Myometrial cell (primary cell): Measurements from ENCODE around the gene CALML6. TPM values are rescaled to one million over a fixed set of nuclear protein-coding genes. Genes with fewer than 3 reads are reported as not detected.

Experiments used
- total RNA-seq: library from RNA; depleted of rRNA; stranded (reverse); fragments of >200 nt; gene quantifications from 2 replicates; pipeline ENCODE4 v1.2.3, GENCODE V29; 2015

CALML6 gene, protein sequence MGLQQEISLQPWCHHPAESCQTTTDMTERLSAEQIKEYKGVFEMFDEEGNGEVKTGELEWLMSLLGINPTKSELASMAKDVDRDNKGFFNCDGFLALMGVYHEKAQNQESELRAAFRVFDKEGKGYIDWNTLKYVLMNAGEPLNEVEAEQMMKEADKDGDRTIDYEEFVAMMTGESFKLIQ
- total RNA-seq, result not detected in 2 replicates

DNA sequence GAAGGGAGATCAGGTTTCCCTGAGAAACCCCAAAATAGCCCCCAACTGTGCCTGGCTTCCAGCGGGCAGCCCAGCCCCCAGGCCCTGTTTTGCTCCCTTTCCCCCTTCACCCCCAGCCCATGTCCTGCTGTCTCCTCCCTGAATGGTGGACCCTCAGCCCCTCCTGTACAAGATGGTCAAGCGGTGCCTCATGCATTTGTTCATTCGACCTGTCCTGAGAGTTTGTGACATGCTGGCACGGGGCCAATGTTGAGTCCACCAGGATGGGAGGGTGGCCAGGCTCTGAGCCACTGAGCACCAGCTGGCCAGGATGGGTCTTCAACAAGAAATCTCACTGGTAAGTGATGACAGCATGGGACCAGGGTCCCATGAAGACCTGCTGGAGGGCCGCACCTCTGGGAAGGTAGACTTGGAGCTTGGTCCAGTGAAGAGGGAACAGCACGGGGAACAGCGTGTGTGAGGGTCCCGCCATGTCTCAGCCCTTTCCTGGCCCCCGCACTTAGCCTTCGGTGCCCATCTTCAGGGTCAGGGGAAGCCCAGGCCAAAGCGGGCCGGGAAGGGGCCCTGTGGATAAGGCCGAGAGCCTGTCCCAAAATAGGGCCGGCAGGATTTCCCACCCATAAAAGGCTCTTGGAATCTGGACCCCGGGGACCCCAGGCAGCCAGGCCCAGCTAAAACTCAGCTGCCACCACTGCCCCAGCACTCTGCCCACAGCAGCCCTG is at the start of gene CALML6:
CALML6 (plus strand) TSS at position 290 of the 722 bp plus-strand sequence; CDS start at position 311, 21 bp downstream.

DNA sequence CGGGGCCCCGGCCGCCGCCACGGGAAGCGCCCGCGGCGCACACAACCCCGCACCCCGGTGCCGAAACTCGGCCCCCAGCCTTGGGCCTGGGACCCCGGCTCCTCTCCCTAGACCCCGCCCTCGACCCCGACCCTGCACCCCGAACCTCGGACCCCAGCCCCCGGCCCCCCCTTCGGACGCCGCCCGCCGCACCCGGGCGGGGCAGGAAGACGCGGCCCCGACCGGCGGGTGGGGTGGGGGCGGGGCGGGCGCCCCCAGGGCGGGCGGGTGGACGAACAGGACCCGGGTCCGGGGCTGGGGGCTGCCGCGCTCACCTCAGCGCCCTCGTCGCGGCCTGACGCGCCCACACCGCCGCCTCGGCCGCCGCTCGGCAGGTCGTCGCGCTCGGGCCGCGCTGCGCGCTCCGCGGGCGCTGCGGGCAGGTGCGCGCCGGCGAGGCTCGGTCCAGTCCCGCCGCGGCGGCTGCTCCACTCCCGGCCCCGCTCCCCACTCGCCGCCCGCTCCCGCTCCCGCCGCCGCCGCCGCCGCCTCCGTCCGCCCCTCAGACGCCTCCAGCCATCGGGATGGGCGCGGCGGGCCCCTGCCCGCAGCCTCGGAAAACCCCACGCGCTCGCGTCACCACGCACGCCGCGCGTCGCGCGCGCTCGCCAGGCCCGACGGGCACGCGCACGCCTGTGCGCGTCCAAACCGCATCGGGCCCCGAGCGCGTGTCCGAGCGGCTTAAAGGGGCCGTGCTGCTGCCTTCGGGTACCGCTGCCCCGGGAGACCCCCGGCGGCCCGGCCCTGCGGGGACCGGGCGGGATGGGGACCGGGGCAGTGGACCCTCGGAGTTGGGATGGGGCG is 24.3 kb upstream of the CALML6 start, which contains the start of gene GNB1:
GNB1 (minus strand) TSS at position 582 of the 843 bp plus-strand sequence. CDS start 65,634 bp downstream, outside the sequence.

DNA sequence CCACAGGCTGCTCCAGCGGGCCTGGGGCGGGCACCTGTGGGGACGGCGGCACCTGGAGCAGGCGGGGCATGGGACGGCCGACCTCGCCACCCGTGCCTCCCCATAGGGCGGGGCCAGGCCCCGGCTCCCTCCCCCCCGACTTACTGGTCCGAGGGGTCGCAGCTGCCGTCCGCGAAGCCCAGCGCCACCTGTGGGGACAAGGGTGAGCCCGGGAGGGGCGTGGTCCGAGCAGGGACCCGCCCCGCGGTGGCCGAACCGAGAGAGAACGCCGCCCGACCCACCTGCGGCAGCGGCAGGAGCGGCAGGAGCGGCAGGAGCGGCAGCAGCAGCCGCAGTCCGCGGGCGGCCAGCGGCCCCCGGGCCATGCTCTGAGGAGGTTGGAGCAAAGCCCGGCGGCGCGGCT is 3.8 kb downstream of the CALML6 start, which contains the start of gene TMEM52:
TMEM52 (minus strand) TSS at position 379 of the 403 bp plus-strand sequence; CDS start at position 365, 14 bp downstream.

Other genes starting within 250 kb of the CALML6 start
- gene SLC35E2B, start 222.5 kb upstream of the CALML6 start, total RNA-seq, result 18.2 and 24.6 TPM in 2 replicates
- gene CDK11A, start 190.9 kb upstream of the CALML6 start, total RNA-seq, result 6.9 and 11.8 TPM in 2 replicates
- 38.1 and 45.0 TPM in 2 replicates for gene NADK, start 136.8 kb upstream of the CALML6 start, total RNA-seq
- 135 and 138 TPM in 2 replicates for gene GNB1, start 24.2 kb upstream of the CALML6 start, total RNA-seq
- gene TMEM52, start 4.0 kb downstream of the CALML6 start, total RNA-seq, result not detected in 2 replicates
- not detected in 2 replicates for gene CFAP74, start 88.5 kb downstream of the CALML6 start, total RNA-seq
- not detected in 2 replicates for gene GABRD, start 104.1 kb downstream of the CALML6 start, total RNA-seq
- gene PRKCZ, start 135.2 kb downstream of the CALML6 start, total RNA-seq, result 0.86 and 1.4 TPM in 2 replicates